Esophagus muscularis mucosa (tissue), 3 donors: ENCODE data around the gene AMN1.

Experiments
- POLR2A ChIP-seq: fragments of 450-650 bp; IDR thresholded peaks from one replicate; pipeline ENCODE4 v1.6.1; 2017; ENCODE audit warnings: antibody characterized with exemption, moderate library complexity, mild to moderate bottlenecking, low read depth
- POLR2AphosphoS5 ChIP-seq, 2 donors: sonication (generic); formaldehyde crosslinking; IDR thresholded peaks; one replicate each; pipeline ENCODE4 v1.6.1; 2017; ENCODE audit warnings: antibody characterized with exemption in 2 of 2
- TF ChIP-seq, protein P1 (sequence below), 3 experiments: fragments of 200-600 bp in 2 of 3; fragments of 450-650 bp in 1 of 3; sonication (generic) in 2 of 3; IDR thresholded peaks; one replicate each; pipeline ENCODE4 v1.5.1; 2017 to 2019; ENCODE audit warnings: antibody characterized with exemption in 3 of 3, mild to moderate bottlenecking in 2 of 3, moderate library complexity in 1 of 3

- TF ChIP-seq, protein P1, sequence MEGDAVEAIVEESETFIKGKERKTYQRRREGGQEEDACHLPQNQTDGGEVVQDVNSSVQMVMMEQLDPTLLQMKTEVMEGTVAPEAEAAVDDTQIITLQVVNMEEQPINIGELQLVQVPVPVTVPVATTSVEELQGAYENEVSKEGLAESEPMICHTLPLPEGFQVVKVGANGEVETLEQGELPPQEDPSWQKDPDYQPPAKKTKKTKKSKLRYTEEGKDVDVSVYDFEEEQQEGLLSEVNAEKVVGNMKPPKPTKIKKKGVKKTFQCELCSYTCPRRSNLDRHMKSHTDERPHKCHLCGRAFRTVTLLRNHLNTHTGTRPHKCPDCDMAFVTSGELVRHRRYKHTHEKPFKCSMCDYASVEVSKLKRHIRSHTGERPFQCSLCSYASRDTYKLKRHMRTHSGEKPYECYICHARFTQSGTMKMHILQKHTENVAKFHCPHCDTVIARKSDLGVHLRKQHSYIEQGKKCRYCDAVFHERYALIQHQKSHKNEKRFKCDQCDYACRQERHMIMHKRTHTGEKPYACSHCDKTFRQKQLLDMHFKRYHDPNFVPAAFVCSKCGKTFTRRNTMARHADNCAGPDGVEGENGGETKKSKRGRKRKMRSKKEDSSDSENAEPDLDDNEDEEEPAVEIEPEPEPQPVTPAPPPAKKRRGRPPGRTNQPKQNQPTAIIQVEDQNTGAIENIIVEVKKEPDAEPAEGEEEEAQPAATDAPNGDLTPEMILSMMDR (IDR thresholded peaks at IDR 0.05) = no peak
- TF ChIP-seq POLR2A = no peak
- no peak for TF ChIP-seq POLR2AphosphoS5 (IDR thresholded peaks at IDR 0.05)
These were observed 4.3 kb downstream of the AMN1 start for GRCh38 chr12:31724557-31724956.
